Esophagus squamous epithelium (tissue), 5 donors: Measurements from ENCODE around the gene MESP1. TPM values are rescaled to one million over a fixed set of nuclear protein-coding genes. Genes with fewer than 3 reads are reported as not detected.
A peak's percentile ranks its signal among the peaks of the same experiment; 100 is the strongest.

Experiments
- DNase-seq: peaks from one replicate; lab custom pipeline; 2025; lab: John Stamatoyannopoulos, UW
- H3K27ac ChIP-seq, 4 donors: fragments of 200-600 bp; sonication (generic); one replicate each; pipeline ENCODE4 v1.5.1; 2016 to 2019; ENCODE audit warnings: mild to moderate bottlenecking in 1 of 4
- H3K27me3 ChIP-seq, 4 donors: fragments of 200-600 bp; sonication (generic); 1 replicate in 3 of 4; 2 replicates in 1 of 4; pipeline versions ENCODE4 v1.5.1 to v1.6.0; 2017 to 2021; ENCODE audit warnings: antibody characterized with exemption in 1 of 4
- H3K36me3 ChIP-seq, 3 donors: fragments of 200-600 bp; sonication (generic); one replicate each; pipeline ENCODE4 v1.5.1; 2016 to 2019
- H3K4me1 ChIP-seq, 3 donors: fragments of 200-600 bp; sonication (generic); one replicate each; pipeline ENCODE4 v1.5.1; 2017 to 2019
- H3K4me3 ChIP-seq, 4 donors: fragments of 200-600 bp; sonication (generic); 1 replicate in 3 of 4; 2 replicates in 1 of 4; pipeline ENCODE4 v1.5.1; 2016 to 2019; ENCODE audit warnings: mild to moderate bottlenecking in 2 of 4, moderate library complexity in 1 of 4
- H3K9me3 ChIP-seq, 3 donors: fragments of 200-600 bp; sonication (generic); one replicate each; pipeline ENCODE4 v1.5.1; 2016 to 2019
- POLR2A ChIP-seq, 4 donors: fragments of 450-650 bp; IDR thresholded peaks; one replicate each; pipeline ENCODE4 v1.6.1; 2017; ENCODE audit warnings: antibody characterized with exemption in 4 of 4, mild to moderate bottlenecking in 4 of 4, moderate library complexity in 3 of 4
- WGBS, 2 donors: methylation state at CpG; one replicate each; pipeline ENCODE4 v1.1.5; 2018; 5-methylcytosine and 5-hydroxymethylcytosine counted together
- intact Hi-C: fragments of 100-400 bp; cut with DNase I; formaldehyde crosslinking; loops from one replicate; pipeline ENCODE4 v1.15.0; 2022
- total RNA-seq, 4 donors: library from RNA; depleted of rRNA; stranded (reverse); fragments of >200 nt; gene quantifications; one replicate each; pipeline ENCODE4 v1.1.0, GENCODE V29; 2016
- TF ChIP-seq, protein P1 (sequence below), 6 experiments: fragments of 450-650 bp in 4 of 6; fragments of 200-600 bp in 2 of 6; sonication (generic) in 2 of 6; IDR thresholded peaks; one replicate each; pipeline ENCODE4 v1.5.1; 2016 to 2019; ENCODE audit warnings: antibody characterized with exemption in 6 of 6, mild to moderate bottlenecking in 4 of 6, moderate library complexity in 4 of 6
- donor health status: DM: yes; HTN: yes; CAD: no.

MESP1 gene
- under 1 TPM in 2 of 4 donors, not detected in 2; 0.23 to 0.42 TPM for total RNA-seq

GRCh38 chr15:89750560-89751542 is at the start of gene MESP1:
Gene MESP1 (minus strand): TSS chr15:89751249. CDS start chr15:89751231, 18 bp downstream.
- DNase-seq: peak; percentile 24
- H3K9me3 ChIP-seq: no peaks in the 10 kb centered on the region
- TF ChIP-seq POLR2A (IDR thresholded peaks at IDR 0.05): peak in 2 of 4 donors; percentile 44 to 69
- TF ChIP-seq, protein P1, sequence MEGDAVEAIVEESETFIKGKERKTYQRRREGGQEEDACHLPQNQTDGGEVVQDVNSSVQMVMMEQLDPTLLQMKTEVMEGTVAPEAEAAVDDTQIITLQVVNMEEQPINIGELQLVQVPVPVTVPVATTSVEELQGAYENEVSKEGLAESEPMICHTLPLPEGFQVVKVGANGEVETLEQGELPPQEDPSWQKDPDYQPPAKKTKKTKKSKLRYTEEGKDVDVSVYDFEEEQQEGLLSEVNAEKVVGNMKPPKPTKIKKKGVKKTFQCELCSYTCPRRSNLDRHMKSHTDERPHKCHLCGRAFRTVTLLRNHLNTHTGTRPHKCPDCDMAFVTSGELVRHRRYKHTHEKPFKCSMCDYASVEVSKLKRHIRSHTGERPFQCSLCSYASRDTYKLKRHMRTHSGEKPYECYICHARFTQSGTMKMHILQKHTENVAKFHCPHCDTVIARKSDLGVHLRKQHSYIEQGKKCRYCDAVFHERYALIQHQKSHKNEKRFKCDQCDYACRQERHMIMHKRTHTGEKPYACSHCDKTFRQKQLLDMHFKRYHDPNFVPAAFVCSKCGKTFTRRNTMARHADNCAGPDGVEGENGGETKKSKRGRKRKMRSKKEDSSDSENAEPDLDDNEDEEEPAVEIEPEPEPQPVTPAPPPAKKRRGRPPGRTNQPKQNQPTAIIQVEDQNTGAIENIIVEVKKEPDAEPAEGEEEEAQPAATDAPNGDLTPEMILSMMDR (IDR thresholded peaks at IDR 0.05): peak; percentile 54 to 83 (median 69)
- peaks cover 13 to 37% (median 23%) of the 10 kb centered on the region in 3 donors for H3K4me1 ChIP-seq
- 24 to 53% methylated on average over 6 of the region's 114 CpGs for WGBS, 2 donors
- H3K27me3 ChIP-seq: peaks cover 0 to 22% (median 0%) of the 10 kb centered on the region in 4 donors
- no peaks in the 10 kb centered on the region for H3K36me3 ChIP-seq
- intact Hi-C loops: no loop called here
- peak within 1 kb of the TSS; percentile 48 to 81 (median 63) for H3K4me3 ChIP-seq
- H3K27ac ChIP-seq: peak within 1 kb of the TSS; percentile 68 to 77 (median 71)

- no peak for DNase-seq
- peaks cover 0 to 4% (median under 1%) of the 10 kb centered on the region in 3 donors for H3K4me1 ChIP-seq
- intact Hi-C loops: no loop called here
- H3K27me3 ChIP-seq: peaks cover 0 to 6% (median 0%) of the 10 kb centered on the region in 4 donors
- no peaks in the 10 kb centered on the region for H3K36me3 ChIP-seq
- no peaks in the 10 kb centered on the region for H3K9me3 ChIP-seq
- 92 to 97% methylated on average over 2 of the region's 2 CpGs for WGBS, 2 donors
- no peak overlapping the region for H3K4me3 ChIP-seq
- H3K27ac ChIP-seq: no peak overlapping the region
- TF ChIP-seq, protein P1 (IDR thresholded peaks at IDR 0.05): no peak
- no peak for TF ChIP-seq POLR2A (IDR thresholded peaks at IDR 0.05)
Measured at GRCh38 chr15:89799918-89800498, 49.0 kb upstream of the MESP1 start.

DNA sequence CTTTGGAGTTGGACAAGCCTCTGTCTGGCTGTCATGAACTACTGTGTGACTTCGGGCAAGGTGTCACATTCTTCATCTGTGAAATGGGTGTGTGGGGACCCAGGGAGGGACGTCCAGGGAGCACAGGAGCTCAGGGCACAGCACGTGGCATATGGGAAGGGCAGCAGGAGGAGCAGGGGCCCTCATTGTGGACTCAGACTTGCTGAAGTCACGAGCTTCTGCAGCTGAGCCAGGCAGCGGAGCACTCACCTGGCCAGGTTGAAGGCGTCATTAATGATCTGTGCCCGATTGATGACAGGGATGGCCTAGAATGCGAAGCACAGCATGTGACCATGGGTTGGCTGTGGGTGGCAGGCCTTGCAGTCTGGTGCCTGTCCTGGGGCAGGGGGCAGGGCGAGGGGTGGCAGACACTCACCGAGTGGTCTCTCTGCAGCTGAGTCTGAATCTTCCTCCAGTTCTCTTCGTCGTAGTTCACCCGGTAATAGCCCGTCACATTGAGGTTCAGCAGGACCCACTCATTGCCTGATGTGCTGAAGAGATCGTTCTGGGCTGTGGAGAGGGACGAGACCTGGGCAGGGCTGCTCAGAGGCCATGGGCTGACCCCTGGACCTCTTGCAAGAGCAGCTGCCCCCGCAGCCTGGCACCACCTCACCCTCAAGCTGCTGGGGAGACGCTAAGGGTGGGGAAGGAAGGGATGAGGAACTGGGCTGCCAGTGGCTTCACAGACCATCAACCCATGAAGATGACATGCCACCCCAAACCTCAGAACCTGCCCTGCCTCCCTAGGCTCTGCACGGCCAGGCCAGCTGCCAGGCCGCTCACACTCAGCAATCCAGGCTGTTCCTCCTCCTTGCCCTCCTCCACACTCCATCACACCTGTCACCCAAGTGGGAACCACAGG is 48.2 kb upstream of the MESP1 start:
- H3K27me3 ChIP-seq: peaks cover 0 to 6% (median 0%) of the 10 kb centered on the region in 4 donors
- no peaks in the 10 kb centered on the region for H3K36me3 ChIP-seq
- 80 to 83% methylated on average over 9 to 15 of the region's 20 CpGs for WGBS, 2 donors
- H3K9me3 ChIP-seq: no peaks in the 10 kb centered on the region
- intact Hi-C loops: no loop called here
- H3K27ac ChIP-seq: no peak overlapping the region
- DNase-seq: no peak
- H3K4me3 ChIP-seq: no peak overlapping the region
- peaks cover 0 to 11% (median 5%) of the 10 kb centered on the region in 3 donors for H3K4me1 ChIP-seq
- TF ChIP-seq POLR2A (IDR thresholded peaks at IDR 0.05): no peak
- TF ChIP-seq, protein P1 (IDR thresholded peaks at IDR 0.05): no peak

DNA sequence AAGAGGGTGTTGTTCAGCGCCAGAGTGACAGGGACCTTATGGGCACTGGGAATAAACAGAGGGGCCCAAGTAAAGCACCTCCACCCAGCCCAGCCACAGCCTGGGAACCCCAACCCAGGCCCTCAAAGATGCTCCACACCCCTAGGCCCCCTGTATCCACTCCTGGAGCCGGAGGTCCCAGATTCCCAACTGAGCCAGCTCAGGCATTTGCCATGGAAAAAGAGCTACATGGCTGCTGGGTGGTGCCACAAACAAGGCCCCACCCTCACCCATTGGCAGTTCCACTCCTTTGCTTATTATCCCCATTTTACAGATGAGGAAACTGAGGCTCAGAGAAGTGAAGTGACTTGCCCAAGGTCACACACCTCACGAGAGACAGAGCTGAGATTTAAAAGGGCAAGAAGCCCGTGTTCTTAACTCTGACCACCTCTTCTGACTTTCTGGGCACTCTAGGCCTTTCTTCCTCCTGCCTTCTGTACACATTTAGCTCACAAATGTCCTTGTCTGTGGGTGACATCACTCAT is 46.7 kb upstream of the MESP1 start:
- Histone ChIP-seq H3K36me3 (no peaks in the 10 kb centered on the region), H3K9me3 (no peaks in the 10 kb centered on the region), H3K27ac (no peak overlapping the region), H3K27me3 (peaks cover 0 to 2% (median 0%) of the 10 kb centered on the region in 4 donors), H3K4me1 (peaks cover 0 to 11% (median 5%) of the 10 kb centered on the region in 3 donors), H3K4me3 (no peak overlapping the region)
- TF ChIP-seq, protein P1 (IDR thresholded peaks at IDR 0.05): no peak
- no peak for TF ChIP-seq POLR2A (IDR thresholded peaks at IDR 0.05)
- no peak for DNase-seq
- intact Hi-C loops: no loop called here
- WGBS, 2 donors: 84 to 87% methylated on average over 2 to 3 of the region's 4 CpGs
